ENCODE measurements around the gene PTDSS2.

PTDSS2 gene

DNA sequence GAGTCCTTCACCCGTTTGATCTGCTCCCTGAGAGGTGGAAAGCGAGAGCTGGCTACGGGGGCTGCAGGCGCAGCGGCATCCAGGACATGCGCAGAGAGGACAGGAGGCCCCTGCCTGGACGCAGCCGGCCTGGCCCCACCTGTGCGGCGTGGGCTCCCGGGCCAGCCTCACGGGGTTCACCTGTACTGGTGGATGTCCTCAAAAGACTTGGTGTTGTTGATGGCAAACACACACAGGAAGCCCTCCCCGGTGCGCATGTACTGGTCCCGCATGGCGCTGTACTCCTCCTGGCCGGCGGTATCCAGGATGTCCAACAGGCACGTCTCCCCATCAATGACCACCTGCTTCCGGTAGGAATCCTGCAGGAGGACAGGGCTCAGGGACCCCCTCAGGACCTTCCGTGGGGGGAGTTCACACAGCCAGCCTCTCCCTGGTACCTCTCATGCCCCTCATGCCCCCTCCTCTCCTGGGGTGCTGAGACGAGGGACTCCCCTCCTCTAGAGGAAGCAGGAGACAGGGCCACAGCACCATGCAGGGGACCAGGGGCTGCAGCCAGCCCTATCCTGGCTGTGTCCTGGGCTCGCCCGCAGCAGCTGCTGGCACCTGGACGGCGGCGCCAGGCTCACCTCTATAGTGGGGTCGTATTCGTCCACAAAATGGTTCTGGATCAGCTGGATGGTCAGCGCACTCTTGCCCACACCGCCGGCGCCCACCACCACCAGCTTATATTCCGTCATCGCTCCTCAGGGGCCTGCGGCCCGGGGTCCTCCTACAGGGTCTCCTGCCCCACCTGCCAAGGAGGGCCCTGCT lies 83.7 kb downstream of the PTDSS2 start:
- no peak for DNase-seq

DNA sequence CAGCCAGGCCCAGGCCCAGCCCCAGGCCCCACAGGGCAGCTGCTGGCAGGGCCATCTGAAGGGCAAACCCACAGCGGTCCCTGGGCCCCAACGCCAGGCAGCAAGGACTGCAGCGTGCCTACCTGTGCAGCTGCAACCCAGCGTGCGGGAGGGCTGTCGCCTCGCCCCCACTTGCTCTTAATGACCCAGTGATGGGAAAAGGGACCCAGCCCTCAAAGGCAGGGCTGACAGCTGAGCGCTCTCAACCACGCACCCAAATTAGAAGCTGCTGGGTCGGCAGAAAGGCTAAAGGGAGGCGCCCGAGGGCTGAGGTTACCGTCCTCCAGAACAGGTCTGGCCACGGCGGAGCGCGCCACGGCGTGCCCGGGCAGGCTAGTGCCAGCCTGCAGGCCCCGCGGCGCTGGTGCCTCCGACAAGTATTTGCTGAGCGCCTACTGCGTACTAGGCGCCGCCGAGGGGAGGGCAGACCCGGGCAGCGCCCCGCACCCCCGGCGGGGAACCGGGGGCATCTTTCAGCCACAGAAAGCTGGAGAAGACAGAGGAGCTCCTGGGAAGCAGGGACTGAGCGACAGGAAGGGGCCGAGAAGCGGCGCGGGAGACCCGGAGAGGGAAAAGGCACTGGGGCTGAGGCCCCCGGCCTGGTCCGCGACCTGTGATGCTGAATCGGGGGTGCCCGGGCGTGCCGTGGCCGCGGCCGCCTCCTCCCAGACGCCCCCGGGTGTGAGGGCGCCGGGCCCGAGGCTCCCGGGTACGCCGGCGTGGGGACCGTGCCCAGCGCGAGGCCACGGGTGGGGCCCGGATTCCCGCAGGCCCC lies 84.5 kb downstream of the PTDSS2 start:
- no peak for DNase-seq

DNA sequence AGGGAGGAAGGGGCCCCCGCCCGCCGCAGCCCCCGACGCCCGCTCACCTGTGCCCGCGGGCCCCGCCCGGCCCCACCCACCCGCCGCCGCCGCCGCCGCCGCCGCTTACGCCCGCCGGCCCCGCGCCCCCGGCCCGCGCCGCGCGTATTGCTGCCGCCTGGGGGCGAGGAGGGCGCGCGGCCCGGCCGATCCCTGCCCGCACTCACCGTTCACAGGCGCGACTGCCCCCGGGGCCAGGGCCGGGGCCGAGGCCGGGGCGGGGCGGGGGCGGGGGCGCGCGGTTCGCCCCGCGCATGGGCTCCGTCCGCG lies 85.1 kb downstream of the PTDSS2 start:
- no peak for DNase-seq

DNA sequence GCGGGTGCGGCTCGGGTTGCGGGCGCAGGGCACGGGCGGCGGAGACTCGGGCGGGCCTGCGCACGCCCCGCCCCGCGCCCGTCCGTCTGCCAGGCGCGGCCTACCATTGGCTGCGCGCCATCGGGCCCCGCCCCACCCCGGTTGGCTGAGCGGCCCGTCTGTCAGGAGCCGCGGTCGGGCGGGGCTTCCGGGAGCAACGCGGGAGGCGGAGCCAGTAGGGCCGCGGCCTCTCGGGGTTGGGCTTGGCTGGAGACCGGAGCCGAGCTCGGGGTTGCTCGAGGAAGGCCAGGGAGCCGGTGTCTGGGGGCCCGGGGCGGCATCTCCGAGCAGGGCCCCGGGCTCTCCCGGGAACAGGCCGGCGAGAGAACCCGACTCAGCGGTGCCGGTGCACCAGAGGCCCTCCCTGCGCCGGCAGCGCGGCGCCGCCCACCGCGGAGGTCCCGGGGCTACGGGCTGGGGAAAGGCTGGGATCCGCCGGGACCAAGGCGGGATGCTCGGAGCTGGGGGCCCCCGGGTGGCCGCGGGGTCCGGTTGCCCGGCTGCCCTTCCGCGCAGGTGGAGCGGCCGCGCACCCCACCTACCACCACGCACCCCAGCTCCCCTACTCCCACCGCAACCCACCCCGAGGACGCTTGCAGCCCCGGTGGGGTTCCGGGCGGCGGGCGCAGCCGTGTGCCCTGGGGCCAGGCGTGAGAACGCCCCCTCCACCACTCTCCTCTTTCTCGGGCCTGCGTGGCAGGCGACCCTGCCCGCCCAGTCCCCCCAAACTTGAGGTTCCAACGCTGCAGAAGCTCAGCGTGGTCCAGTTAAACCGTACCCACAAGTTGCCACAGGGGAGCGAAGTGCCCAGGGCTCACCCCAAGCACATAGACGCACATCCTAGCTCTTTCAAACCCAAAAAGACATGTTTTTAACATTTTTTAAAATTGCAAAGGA lies 85.7 kb downstream of the PTDSS2 start, which contains the start of gene HRAS:
Gene HRAS, minus strand, starts transcription at position 58 of the 936 bp plus-strand sequence.
- peak; percentile 96 for DNase-seq

DNA sequence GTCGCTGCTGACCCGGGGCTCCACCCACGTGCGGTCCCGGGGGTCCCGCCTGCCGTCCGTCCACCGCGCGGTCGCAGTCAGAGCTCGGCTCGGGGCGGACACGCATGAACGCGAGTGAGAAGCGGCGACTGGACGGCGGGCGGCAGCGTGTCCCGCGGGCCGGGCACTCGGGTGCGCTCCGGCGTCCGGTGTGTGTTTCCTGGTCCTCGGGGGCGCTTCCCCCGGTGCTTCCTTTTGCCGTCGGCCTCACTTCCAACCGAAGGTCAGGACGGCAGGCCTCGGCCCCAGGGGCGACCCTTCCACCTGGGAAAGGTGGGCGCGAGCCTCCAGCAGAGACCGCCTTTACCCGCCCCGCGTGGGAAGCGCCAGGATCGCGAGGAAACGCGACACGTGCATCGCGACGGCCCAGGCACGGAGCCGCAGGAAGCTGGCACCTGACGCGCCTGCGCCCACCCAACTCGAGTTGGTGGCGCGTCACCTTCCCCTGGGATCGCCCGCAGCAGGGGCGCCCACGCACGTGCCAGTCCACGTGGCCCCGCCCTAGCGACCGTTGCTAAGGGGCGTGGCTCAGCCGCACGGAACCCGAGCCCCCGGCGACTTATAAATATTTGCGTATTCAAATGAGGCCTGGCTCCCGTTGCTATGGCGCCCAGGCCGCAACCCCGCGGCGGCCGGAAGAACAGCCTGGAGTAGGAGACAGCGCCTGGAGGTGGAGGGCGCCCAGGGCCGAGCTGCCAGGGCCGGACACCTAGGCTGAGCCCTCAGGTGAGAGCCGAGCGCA lies 87.0 kb downstream of the PTDSS2 start, which contains the start of gene LRRC56:
Gene LRRC56, plus strand, starts transcription at position 687 of the 781 bp plus-strand sequence. CDS start 3,158 bp downstream, outside the sequence.
- peak; percentile 89 for DNase-seq

DNA sequence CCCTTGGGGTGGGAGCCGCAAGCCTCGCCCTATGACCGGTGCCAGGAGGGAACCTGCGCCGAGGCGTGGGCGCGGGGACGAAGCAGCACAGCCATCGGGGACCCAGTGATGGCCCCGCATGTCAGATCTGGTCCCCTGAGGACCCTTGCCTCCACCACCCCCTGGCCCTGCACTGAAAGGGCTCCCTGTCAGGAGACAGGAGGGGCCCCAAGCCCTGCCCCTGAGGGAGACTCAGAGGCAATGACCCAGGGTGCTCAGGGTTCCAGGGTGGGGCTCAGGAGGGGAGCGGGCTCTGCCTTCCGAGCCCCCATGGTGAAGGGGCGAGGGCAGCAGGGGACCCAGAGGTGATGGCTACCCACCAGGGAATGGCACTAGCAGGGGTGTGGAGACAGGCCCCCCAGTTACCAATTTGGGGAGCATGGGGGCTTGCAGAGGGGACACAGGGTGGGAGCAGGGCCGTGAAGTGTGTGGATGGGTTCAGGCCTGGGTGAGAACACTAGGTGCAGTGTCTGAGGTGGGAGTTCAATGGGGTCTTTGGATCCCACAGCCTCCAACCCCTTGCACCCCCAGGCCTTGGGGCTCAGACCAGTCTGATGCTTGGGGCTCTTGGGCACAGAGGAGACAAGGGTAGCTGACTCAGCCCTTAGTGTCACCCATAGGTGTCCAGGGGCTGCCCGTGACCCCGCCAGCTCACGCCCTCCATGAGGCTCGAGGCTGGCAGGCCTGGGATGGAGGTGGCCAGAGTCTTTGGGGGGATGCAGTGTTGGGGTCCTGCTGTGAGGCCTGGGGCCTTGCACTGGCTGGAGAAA lies 87.7 kb downstream of the PTDSS2 start:
- no peak for DNase-seq

DNA sequence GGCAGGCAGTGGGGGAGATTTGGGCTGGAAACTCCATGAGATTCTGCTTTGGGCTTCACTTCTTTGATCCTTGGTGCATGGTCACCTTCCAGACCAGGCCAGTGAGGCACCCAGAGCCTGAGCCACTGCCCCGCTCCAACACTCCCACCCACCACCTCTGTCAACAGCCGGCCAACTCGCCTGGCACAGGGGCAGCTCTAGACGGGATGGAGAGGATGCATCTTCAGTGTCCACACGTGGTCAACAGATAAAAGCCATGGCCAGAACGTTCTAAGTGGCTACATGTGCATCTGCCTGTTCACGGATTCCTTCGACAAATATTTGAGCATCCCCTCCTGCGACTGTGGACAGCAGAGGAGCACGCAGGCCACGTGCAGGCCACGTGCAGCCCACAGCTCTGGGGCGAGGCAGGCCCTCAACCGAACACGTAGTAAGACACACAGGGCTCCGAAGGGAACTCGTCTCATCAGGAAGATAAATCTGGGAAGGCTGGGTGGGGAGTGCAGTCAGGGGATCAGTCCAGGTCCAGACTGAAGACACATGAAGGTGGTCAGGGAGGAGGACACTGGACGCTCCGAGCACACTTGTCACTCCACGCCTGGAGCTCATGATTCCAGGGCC lies 88.5 kb downstream of the PTDSS2 start:
- no peak for DNase-seq

DNA sequence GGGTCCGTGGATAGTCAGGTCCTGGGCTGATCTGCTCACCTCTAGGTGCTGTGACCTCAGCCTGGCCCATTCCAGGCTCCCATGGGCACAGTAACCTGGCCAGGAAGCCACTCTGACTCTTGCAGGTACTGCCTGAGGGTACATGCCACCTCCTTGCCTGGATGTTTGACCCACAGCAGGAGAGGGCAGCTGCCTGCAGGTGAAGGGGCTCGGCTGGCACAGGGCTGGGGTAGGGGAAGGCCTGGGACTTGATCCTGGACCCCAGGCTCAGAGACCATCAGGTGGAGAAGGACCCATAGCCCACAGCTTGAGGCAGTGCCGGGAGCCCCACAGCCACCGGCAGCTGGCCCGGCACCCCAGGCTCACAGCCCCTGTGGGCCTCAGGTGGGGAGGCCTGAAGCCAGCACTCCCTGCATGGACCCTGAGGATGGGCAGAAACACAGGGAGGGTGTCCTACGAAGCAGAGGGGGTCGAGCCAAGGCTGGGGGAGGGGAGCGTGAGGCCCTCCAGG lies 89.9 kb downstream of the PTDSS2 start:
- no peak for DNase-seq

Measured in activated gamma-delta T cell treated with Interleukin-2 at 50 U/mL for 16 hours (primary cell).